ENCODE data around the gene JAZF1. TPM values are rescaled to one million over a fixed set of nuclear protein-coding genes. Genes with fewer than 3 reads are reported as not detected.

JAZF1 gene
- total and polyA plus RNA-seq, 8 donors: 0.58 to 16.7 (median 7.2) TPM

DNA sequence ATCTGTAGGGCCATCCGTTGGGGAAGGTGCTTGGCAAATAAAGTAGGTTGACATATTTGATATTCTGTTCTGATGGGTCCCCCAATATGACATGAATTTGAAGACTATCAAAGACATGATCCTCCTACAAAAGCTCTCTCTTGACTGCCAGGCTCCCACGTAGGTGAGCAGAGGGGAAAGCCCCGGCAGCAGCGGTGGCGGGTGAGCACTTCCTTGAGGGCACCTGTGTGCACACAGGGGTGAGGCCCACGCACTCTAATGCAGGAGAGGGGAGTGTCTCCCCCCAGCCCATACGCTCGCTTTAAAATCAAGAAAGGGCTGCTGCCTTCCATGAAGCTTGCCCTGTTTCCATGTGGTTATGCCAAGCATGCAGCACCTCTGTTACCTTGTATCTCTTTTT is 340.3 kb downstream of the JAZF1 start:
- H3K4me1 ChIP-seq: peaks cover 0 to 10% (median 0%) of the 10 kb centered on the region in 4 donors
- no peak for DNase-seq
- H3K9me3 ChIP-seq: no peaks in the 10 kb centered on the region
- H3K36me3 ChIP-seq: peaks cover 0 to 28% (median 20%) of the 10 kb centered on the region in 4 donors
- intact Hi-C loops (cut with DNase I; ENCODE audit: low total_unique reads): no loop called here
- H3K27me3 ChIP-seq: no peaks in the 10 kb centered on the region
- TF ChIP-seq EP300 (IDR thresholded peaks at IDR 0.05): no peak
- TF ChIP-seq, protein P1, sequence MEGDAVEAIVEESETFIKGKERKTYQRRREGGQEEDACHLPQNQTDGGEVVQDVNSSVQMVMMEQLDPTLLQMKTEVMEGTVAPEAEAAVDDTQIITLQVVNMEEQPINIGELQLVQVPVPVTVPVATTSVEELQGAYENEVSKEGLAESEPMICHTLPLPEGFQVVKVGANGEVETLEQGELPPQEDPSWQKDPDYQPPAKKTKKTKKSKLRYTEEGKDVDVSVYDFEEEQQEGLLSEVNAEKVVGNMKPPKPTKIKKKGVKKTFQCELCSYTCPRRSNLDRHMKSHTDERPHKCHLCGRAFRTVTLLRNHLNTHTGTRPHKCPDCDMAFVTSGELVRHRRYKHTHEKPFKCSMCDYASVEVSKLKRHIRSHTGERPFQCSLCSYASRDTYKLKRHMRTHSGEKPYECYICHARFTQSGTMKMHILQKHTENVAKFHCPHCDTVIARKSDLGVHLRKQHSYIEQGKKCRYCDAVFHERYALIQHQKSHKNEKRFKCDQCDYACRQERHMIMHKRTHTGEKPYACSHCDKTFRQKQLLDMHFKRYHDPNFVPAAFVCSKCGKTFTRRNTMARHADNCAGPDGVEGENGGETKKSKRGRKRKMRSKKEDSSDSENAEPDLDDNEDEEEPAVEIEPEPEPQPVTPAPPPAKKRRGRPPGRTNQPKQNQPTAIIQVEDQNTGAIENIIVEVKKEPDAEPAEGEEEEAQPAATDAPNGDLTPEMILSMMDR (IDR thresholded peaks at IDR 0.05): no peak
- TF ChIP-seq POLR2A (IDR thresholded peaks at IDR 0.05): no peak
- no peak for TF ChIP-seq POLR2AphosphoS5 (IDR thresholded peaks at IDR 0.05)
- no peak overlapping the region for H3K4me3 ChIP-seq
- no peak overlapping the region for H3K27ac ChIP-seq
- 71 to 83% (median 82%) methylated on average over 7 to 8 of the region's 8 CpGs for WGBS, 5 donors

GRCh38 chr7:27839099-27839498 is 341.5 kb downstream of the JAZF1 start:
- intact Hi-C loops (cut with DNase I; ENCODE audit: low total_unique reads): no loop called here
- TF ChIP-seq EP300 (IDR thresholded peaks at IDR 0.05) (no peak), POLR2AphosphoS5 (IDR thresholded peaks at IDR 0.05) (no peak), POLR2A (IDR thresholded peaks at IDR 0.05) (no peak)
- TF ChIP-seq, protein P1 (IDR thresholded peaks at IDR 0.05): no peak
- Histone ChIP-seq H3K27ac (no peak overlapping the region), H3K4me3 (no peak overlapping the region), H3K27me3 (no peaks in the 10 kb centered on the region), H3K9me3 (no peaks in the 10 kb centered on the region), H3K36me3 (peaks cover 0 to 31% (median 27%) of the 10 kb centered on the region in 4 donors), H3K4me1 (peaks cover 0 to 20% (median 0%) of the 10 kb centered on the region in 4 donors)
- DNase-seq: no peak
- WGBS, 5 donors: 87 to 95% (median 93%) methylated on average over 10 of the region's 10 CpGs

- H3K36me3 ChIP-seq: peaks cover 0 to 56% (median 46%) of the 10 kb centered on the region in 4 donors
- DNase-seq: no peak
- H3K4me1 ChIP-seq: peaks cover 0 to 21% (median 0%) of the 10 kb centered on the region in 4 donors
- no peaks in the 10 kb centered on the region for H3K9me3 ChIP-seq
- no peak for TF ChIP-seq EP300 (IDR thresholded peaks at IDR 0.05)
- WGBS, 5 donors: 93 to 100% (median 94%) methylated on average over 2 of the region's 2 CpGs
- H3K27ac ChIP-seq: no peak overlapping the region
- H3K27me3 ChIP-seq: no peaks in the 10 kb centered on the region
- intact Hi-C loops (cut with DNase I; ENCODE audit: low total_unique reads): no loop called here
- H3K4me3 ChIP-seq: no peak overlapping the region
Measured at GRCh38 chr7:27836536-27836935, 344.1 kb downstream of the JAZF1 start.

GRCh38 chr7:27835376-27835775 is 345.2 kb downstream of the JAZF1 start:
- Histone ChIP-seq H3K9me3 (no peaks in the 10 kb centered on the region), H3K27me3 (no peaks in the 10 kb centered on the region), H3K36me3 (peaks cover 0 to 54% (median 41%) of the 10 kb centered on the region in 4 donors), H3K27ac (no peak overlapping the region), H3K4me3 (no peak overlapping the region), H3K4me1 (peaks cover 0 to 21% (median 0%) of the 10 kb centered on the region in 4 donors)
- DNase-seq: peak in 1 of 2 donors; percentile 23
- intact Hi-C loops (cut with DNase I; ENCODE audit: low total_unique reads): no loop called here
- TF ChIP-seq EP300 (IDR thresholded peaks at IDR 0.05): no peak
- no peak for TF ChIP-seq POLR2AphosphoS5 (IDR thresholded peaks at IDR 0.05)
- TF ChIP-seq POLR2A (IDR thresholded peaks at IDR 0.05): no peak
- TF ChIP-seq, protein P1 (IDR thresholded peaks at IDR 0.05): no peak
- WGBS, 5 donors: 52 to 75% (median 59%) methylated on average over 7 of the region's 7 CpGs

- TF ChIP-seq POLR2AphosphoS5 (IDR thresholded peaks at IDR 0.05) (no peak), POLR2A (IDR thresholded peaks at IDR 0.05) (no peak)
- WGBS, 5 donors: 82 to 90% (median 87%) methylated on average over 7 of the region's 7 CpGs
- peaks cover 0 to 49% (median 33%) of the 10 kb centered on the region in 4 donors for H3K36me3 ChIP-seq
- intact Hi-C loops (cut with DNase I; ENCODE audit: low total_unique reads): no loop called here
- peaks cover 0 to 21% (median 0%) of the 10 kb centered on the region in 4 donors for H3K4me1 ChIP-seq
- no peaks in the 10 kb centered on the region for H3K27me3 ChIP-seq
- no peaks in the 10 kb centered on the region for H3K9me3 ChIP-seq
- H3K27ac ChIP-seq: peak overlapping the region in 1 of 5 donors; percentile 25
- no peak overlapping the region for H3K4me3 ChIP-seq
- no peak for DNase-seq
Measured at GRCh38 chr7:27834179-27834921, 346.2 kb downstream of the JAZF1 start.
